Ovary (tissue), 3 donors: ENCODE measurements around the gene BSN.

ENCODE experiments used
- EP300 ChIP-seq: sonication (generic); formaldehyde crosslinking; IDR thresholded peaks from one replicate; pipeline ENCODE4 v1.6.1; 2017; ENCODE audit warnings: antibody characterized with exemption
- POLR2A ChIP-seq: fragments of 450-650 bp; IDR thresholded peaks from one replicate; pipeline ENCODE4 v1.6.1; 2017; ENCODE audit warnings: antibody characterized with exemption, mild to moderate bottlenecking, moderate library complexity
- TF ChIP-seq, protein P1 (sequence below), 3 donors: fragments of 450-650 bp in 2 of 3; fragments of 200-600 bp in 1 of 3; IDR thresholded peaks; one replicate each; pipeline versions ENCODE4 v1.5.1 to v1.8.0; 2016 to 2022; ENCODE audit warnings: antibody characterized with exemption in 3 of 3, mild to moderate bottlenecking in 1 of 3
- donor health status: DM: no; HTN: no; CAD: no.

DNA sequence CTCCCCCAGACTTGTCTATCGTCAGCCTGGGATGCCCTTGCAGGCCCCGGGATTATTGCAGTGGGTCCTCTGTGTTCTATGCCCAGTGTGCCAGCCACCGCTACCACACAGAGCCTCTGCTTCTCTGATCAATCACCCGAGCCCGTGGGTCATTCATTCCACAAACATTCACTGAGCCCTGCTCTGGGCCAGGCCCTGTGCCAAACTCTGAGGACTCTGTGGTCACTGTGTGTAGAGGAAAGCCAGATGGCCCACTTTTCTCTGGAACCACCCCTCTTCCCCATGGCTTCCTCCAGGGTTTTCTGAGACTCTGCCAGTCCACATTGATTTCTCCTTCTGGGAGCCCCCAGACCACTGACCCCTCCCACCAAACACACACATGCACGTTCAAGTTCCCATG lies 55.5 kb downstream of the BSN start:
- TF ChIP-seq, protein P1, sequence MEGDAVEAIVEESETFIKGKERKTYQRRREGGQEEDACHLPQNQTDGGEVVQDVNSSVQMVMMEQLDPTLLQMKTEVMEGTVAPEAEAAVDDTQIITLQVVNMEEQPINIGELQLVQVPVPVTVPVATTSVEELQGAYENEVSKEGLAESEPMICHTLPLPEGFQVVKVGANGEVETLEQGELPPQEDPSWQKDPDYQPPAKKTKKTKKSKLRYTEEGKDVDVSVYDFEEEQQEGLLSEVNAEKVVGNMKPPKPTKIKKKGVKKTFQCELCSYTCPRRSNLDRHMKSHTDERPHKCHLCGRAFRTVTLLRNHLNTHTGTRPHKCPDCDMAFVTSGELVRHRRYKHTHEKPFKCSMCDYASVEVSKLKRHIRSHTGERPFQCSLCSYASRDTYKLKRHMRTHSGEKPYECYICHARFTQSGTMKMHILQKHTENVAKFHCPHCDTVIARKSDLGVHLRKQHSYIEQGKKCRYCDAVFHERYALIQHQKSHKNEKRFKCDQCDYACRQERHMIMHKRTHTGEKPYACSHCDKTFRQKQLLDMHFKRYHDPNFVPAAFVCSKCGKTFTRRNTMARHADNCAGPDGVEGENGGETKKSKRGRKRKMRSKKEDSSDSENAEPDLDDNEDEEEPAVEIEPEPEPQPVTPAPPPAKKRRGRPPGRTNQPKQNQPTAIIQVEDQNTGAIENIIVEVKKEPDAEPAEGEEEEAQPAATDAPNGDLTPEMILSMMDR (IDR thresholded peaks at IDR 0.05), result no peak
- TF ChIP-seq POLR2A (no peak), EP300 (no peak)
